HG03039 (cell line): ENCODE results near the gene GPC6.
A peak's percentile ranks its signal among the peaks of the same experiment; 100 is the strongest.
"Not testable (repeated sequence)": the region's sequence is repeated elsewhere in the genome, so short reads cannot be mapped to it uniquely, and the experiment has no call there.

Experiments used
- ATAC-seq: cut with Tn5 transposase; IDR thresholded peaks from one replicate; pipeline ENCODE4 v1.9.1; 2021; ENCODE audit warnings: mild to moderate bottlenecking, moderate library complexity; ENCODE audit not compliant: unreplicated experiment

The GPC6 gene

GRCh38 chr13:94330552-94331071 is 1104.0 kb downstream of the GPC6 start:
- ATAC-seq, result no peak

GRCh38 chr13:94331281-94331680 is 1104.7 kb downstream of the GPC6 start:
- ATAC-seq, result no peak

GRCh38 chr13:94332359-94333096 is 1105.9 kb downstream of the GPC6 start:
- no peak for ATAC-seq

- ATAC-seq, result no peak
Measured at GRCh38 chr13:94333131-94333820, 1106.7 kb downstream of the GPC6 start.

- ATAC-seq, result no peak
Measured at GRCh38 chr13:94335761-94336526, 1109.3 kb downstream of the GPC6 start.

- no peak for ATAC-seq
Measured at GRCh38 chr13:94339116-94339687, 1112.6 kb downstream of the GPC6 start.

- ATAC-seq, result no peak
Measured at GRCh38 chr13:94342436-94343242, 1116.0 kb downstream of the GPC6 start.

GRCh38 chr13:94343243-94343585 is 1116.6 kb downstream of the GPC6 start:
- no peak for ATAC-seq

GRCh38 chr13:94343687-94344086 is 1117.1 kb downstream of the GPC6 start:
- not testable (repeated sequence) for ATAC-seq

GRCh38 chr13:94344126-94344818 is 1117.7 kb downstream of the GPC6 start:
- no peak for ATAC-seq

- no peak for ATAC-seq
Measured at GRCh38 chr13:94345374-94346195, 1119.0 kb downstream of the GPC6 start.

GRCh38 chr13:94346261-94347019 is 1119.8 kb downstream of the GPC6 start:
- no peak for ATAC-seq

GRCh38 chr13:94351292-94351990 is 1124.8 kb downstream of the GPC6 start:
- ATAC-seq, result no peak

- no peak for ATAC-seq
Measured at GRCh38 chr13:94352057-94352456, 1125.5 kb downstream of the GPC6 start.

- ATAC-seq, result no peak
Measured at GRCh38 chr13:94353167-94353710, 1126.6 kb downstream of the GPC6 start.

- ATAC-seq, result no peak
Measured at GRCh38 chr13:94359875-94360274, 1133.3 kb downstream of the GPC6 start.

GRCh38 chr13:94362411-94362909 is 1135.9 kb downstream of the GPC6 start:
- peak; percentile 99 for ATAC-seq
